Measurements from ENCODE around the gene SHC1. TPM values are rescaled to one million over a fixed set of nuclear protein-coding genes. Genes with fewer than 3 reads are reported as not detected.
A peak's percentile ranks its signal among the peaks of the same experiment; 100 is the strongest.

SHC1 gene
- total RNA-seq, 2 donors from 2014 or later, result 98.3 to 104 TPM

- intact Hi-C loops (cut with DNase I), result no loop called here
- no peak for TF ChIP-seq CTCF (IDR thresholded peaks at IDR 0.05)
- H3K36me3 ChIP-seq, result peaks cover 6% of the 10 kb centered on the region
- no peaks in the 10 kb centered on the region for H3K27me3 ChIP-seq
- no peak overlapping the region for H3K9ac ChIP-seq (ENCODE audit: low read depth in 2 of 2, low read length in 2 of 2)
- no peak overlapping the region for H3K4me3 ChIP-seq
- H3K9me3 ChIP-seq, result no peaks in the 10 kb centered on the region
- no peak for DNase-seq
- no peak overlapping the region for H3K27ac ChIP-seq
- H3K4me1 ChIP-seq, result peaks cover 20% of the 10 kb centered on the region
Measured at GRCh38 chr1:154958681-154959425, 11.7 kb downstream of the SHC1 start.

- Histone ChIP-seq H3K9ac (ENCODE audit: low read depth in 2 of 2, low read length in 2 of 2) (no peak overlapping the region), H3K27ac (no peak overlapping the region), H3K4me3 (no peak overlapping the region), H3K9me3 (no peaks in the 10 kb centered on the region), H3K4me1 (peaks cover 20% of the 10 kb centered on the region), H3K36me3 (no peaks in the 10 kb centered on the region), H3K27me3 (no peaks in the 10 kb centered on the region)
- no peak for DNase-seq
- intact Hi-C loops (cut with DNase I), result no loop called here
- TF ChIP-seq CTCF (IDR thresholded peaks at IDR 0.05), result no peak
Measured at GRCh38 chr1:154958036-154958435, 12.5 kb downstream of the SHC1 start.

GRCh38 chr1:154957091-154957657, 13.4 kb downstream of the SHC1 start:
- Histone ChIP-seq H3K4me3 (no peak overlapping the region), H3K27ac (peak overlapping the region; percentile 72), H3K4me1 (peaks cover 14% of the 10 kb centered on the region), H3K36me3 (no peaks in the 10 kb centered on the region), H3K9ac (ENCODE audit: low read depth in 2 of 2, low read length in 2 of 2) (peak overlapping the region in 1 of 2 donors; percentile 85), H3K9me3 (no peaks in the 10 kb centered on the region), H3K27me3 (no peaks in the 10 kb centered on the region)
- TF ChIP-seq CTCF (IDR thresholded peaks at IDR 0.05), result no peak
- no peak for DNase-seq
- intact Hi-C loops (cut with DNase I), result no loop called here

- Histone ChIP-seq H3K4me3 (peak overlapping the region; percentile 51), H3K27me3 (no peaks in the 10 kb centered on the region), H3K9me3 (no peaks in the 10 kb centered on the region), H3K36me3 (no peaks in the 10 kb centered on the region), H3K4me1 (peaks cover 14% of the 10 kb centered on the region), H3K27ac (peak overlapping the region; percentile 72), H3K9ac (ENCODE audit: low read depth in 2 of 2, low read length in 2 of 2) (peak overlapping the region; percentile 52 to 85)
- peak; percentile 59 for DNase-seq
- TF ChIP-seq CTCF (IDR thresholded peaks at IDR 0.05), result no peak
- intact Hi-C loops (cut with DNase I), result no loop called here
Measured at GRCh38 chr1:154956544-154956941, 14.0 kb downstream of the SHC1 start.

- peak within 1 kb of the TSS; percentile 72 for H3K27ac ChIP-seq
- peak; percentile 92 for DNase-seq
- H3K4me3 ChIP-seq, result peak within 1 kb of the TSS; percentile 51
- no peaks in the 10 kb centered on the region for H3K27me3 ChIP-seq
- no peak for TF ChIP-seq CTCF (IDR thresholded peaks at IDR 0.05)
- peak within 1 kb of the TSS; percentile 70 to 85 for H3K9ac ChIP-seq (ENCODE audit: low read depth in 2 of 2, low read length in 2 of 2)
- intact Hi-C loops (cut with DNase I), result no loop called here
- H3K4me1 ChIP-seq, result peaks cover 14% of the 10 kb centered on the region
- H3K9me3 ChIP-seq, result no peaks in the 10 kb centered on the region
- H3K36me3 ChIP-seq, result no peaks in the 10 kb centered on the region
Measured at GRCh38 chr1:154955718-154956543, 14.6 kb downstream of the SHC1 start, which contains the start of gene PBXIP1. Gene PBXIP1, minus strand, starts transcription at chr1:154956099. Its CDS starts 2,378 bp downstream, at chr1:154953721.

Measured in colonic mucosa (tissue), 4 donors.